Measurements from ENCODE around the gene SMC4.

Gene SMC4

GRCh38 chr3:160477750-160478149, 78.3 kb downstream of the SMC4 start:
- DNase-seq (ENCODE audit: low spot score): no peak

- no peak for DNase-seq (ENCODE audit: low spot score)
Observed at GRCh38 chr3:160478338-160478737, 78.9 kb downstream of the SMC4 start.

DNA sequence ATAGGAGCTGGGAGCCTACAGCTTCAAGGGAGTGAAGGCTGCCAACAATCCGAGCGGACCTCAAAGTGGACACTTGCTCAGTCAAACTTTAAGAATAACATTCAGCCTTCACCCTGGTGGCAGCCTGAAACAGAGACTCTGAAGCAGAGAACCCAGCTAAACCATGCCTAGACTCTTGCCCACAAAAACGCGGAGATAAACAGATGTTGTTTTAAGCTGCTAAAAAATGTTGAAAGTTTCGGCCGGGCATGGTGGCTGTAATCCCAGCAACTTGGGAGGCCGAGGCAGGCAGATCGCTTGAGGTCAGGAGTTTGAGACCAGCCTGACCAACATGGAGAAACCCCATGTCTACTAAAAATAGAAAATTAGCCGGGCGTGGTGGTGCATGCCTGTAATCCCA, 79.9 kb downstream of the SMC4 start:
- DNase-seq (ENCODE audit: low spot score): no peak

- DNase-seq (ENCODE audit: low spot score): no peak
Observed at GRCh38 chr3:160480931-160481330, 81.5 kb downstream of the SMC4 start.

GRCh38 chr3:160481856-160482255, 82.4 kb downstream of the SMC4 start:
- no peak for DNase-seq (ENCODE audit: low spot score)

GRCh38 chr3:160482796-160483195, 83.3 kb downstream of the SMC4 start:
- DNase-seq (ENCODE audit: low spot score): no peak

Measured in cerebellar cortex (tissue), 1 donor.